H1 (cell line): ENCODE results near the gene MRM3. TPM values are rescaled to one million over a fixed set of nuclear protein-coding genes. Genes with fewer than 3 reads are reported as not detected.

Experiments
- CTCF ChIA-PET: fragments of 300-600 bp; sonication (Branson Sonifier 250); formaldehyde crosslinking; loops from one replicate; lab custom pipeline; 2021; ENCODE audit not compliant: partially characterized antibody; lab: Charles Lee
- POLR2A ChIA-PET: fragments of 300-600 bp; sonication (Branson Sonifier 250); formaldehyde crosslinking; loops from one replicate; lab custom pipeline; 2021; ENCODE audit warnings: inconsistent platforms; ENCODE audit not compliant: partially characterized antibody; lab: Charles Lee
- DNase-seq, 2 experiments: peaks; one replicate each; pipeline versions ENCODE4 v3.0.0 to v3.0.0-alpha.2; 2010 to 2022; ENCODE audit warnings: low spot score in 2 of 2, low read depth in 1 of 2, mixed read lengths in 1 of 2
- FAIRE-seq: peaks from 2 replicates; lab custom pipeline; 2011; peaks lifted over from hg19 to GRCh38; lab: Jason Lieb, UNC
- H2AFZ ChIP-seq: 2 replicates; pipeline ENCODE4 v1.8.1; 2012; ENCODE audit warnings: low read length, inconsistent platforms
- H2AK5ac ChIP-seq: 2 replicates; pipeline ENCODE4 v1.6.1; 2013; ENCODE audit warnings: low read depth, low read length
- H2BK120ac ChIP-seq: replicated peaks from 2 replicates; pipeline ENCODE3; 2013; ENCODE audit warnings: low read depth, low read length, inconsistent platforms
- H2BK12ac ChIP-seq: 2 replicates; pipeline ENCODE4 v1.6.1; 2013; ENCODE audit warnings: low read depth, low read length
- H2BK15ac ChIP-seq: 2 replicates; pipeline ENCODE4 v1.6.1; 2013; ENCODE audit warnings: low read length
- H2BK20ac ChIP-seq: 2 replicates; pipeline ENCODE4 v1.6.1; 2013; ENCODE audit warnings: low read length
- H2BK5ac ChIP-seq: 2 replicates; pipeline ENCODE4 v1.6.1; 2013; ENCODE audit warnings: low read depth, low read length
- H3K14ac ChIP-seq: 2 replicates; pipeline ENCODE4 v1.6.1; 2013; ENCODE audit warnings: inconsistent platforms; ENCODE audit not compliant: insufficient read length
- H3K18ac ChIP-seq: 2 replicates; pipeline ENCODE4 v1.6.1; 2013; ENCODE audit warnings: low read length; ENCODE audit errors: extremely low read depth
- H3K23ac ChIP-seq: 2 replicates; pipeline ENCODE4 v1.6.1; 2013; ENCODE audit warnings: inconsistent platforms; ENCODE audit not compliant: insufficient read length
- H3K23me2 ChIP-seq: 2 replicates; pipeline ENCODE4 v1.6.1; 2013; ENCODE audit warnings: low read depth, low read length
- H3K27ac ChIP-seq: 2 replicates; pipeline ENCODE4 v1.6.1; 2011; ENCODE audit warnings: low read depth, low read length, inconsistent platforms
- H3K27me3 ChIP-seq, 4 experiments: replicated peaks in 1 of 4; 1 replicate in 1 of 4; 2 replicates in 3 of 4; pipeline versions ENCODE4 v1.6.1 to v1.8.1; 2011 to 2013; ENCODE audit warnings: low read length in 3 of 4, mild to moderate bottlenecking in 3 of 4, inconsistent platforms in 2 of 4, mixed read lengths in 2 of 4, moderate library complexity in 1 of 4; ENCODE audit not compliant: control insufficient read depth in 3 of 4, insufficient read depth in 3 of 4; ENCODE audit errors: extremely low read depth in 1 of 4
- H3K36me3 ChIP-seq, 4 experiments: 2 replicates each; pipeline versions ENCODE4 v1.6.1 to v1.8.1; 2011 to 2013; ENCODE audit warnings: mild to moderate bottlenecking in 4 of 4, low read length in 3 of 4, moderate library complexity in 2 of 4, control low read depth in 1 of 4, inconsistent platforms in 1 of 4; ENCODE audit not compliant: insufficient read depth in 4 of 4, control insufficient read depth in 2 of 4
- H3K4ac ChIP-seq: replicated peaks from 2 replicates; pipeline ENCODE3; 2013; ENCODE audit warnings: low read length, low read depth, mixed read lengths, inconsistent platforms; ENCODE audit not compliant: insufficient read length
- H3K4me1 ChIP-seq, 4 experiments: replicated peaks in 1 of 4; 1 replicate in 1 of 4; 2 replicates in 3 of 4; pipeline versions ENCODE4 v1.6.1 to v1.8.1; 2011 to 2013; ENCODE audit warnings: low read length in 3 of 4, inconsistent platforms in 2 of 4, mixed read lengths in 1 of 4; ENCODE audit not compliant: insufficient read depth in 4 of 4, control insufficient read depth in 3 of 4
- H3K4me2 ChIP-seq, 2 experiments: 2 replicates each; pipeline versions ENCODE4 v1.6.1 to v1.8.1; 2011 to 2013; ENCODE audit warnings: low read depth in 2 of 2, low read length in 2 of 2, control low read depth in 1 of 2, inconsistent platforms in 1 of 2, mild to moderate bottlenecking in 1 of 2; ENCODE audit not compliant: insufficient read depth in 1 of 2
- H3K4me3 ChIP-seq, 4 experiments: fragments of 200-600, 300-600 bp in 1 of 4; sonication (generic), shearing (Covaris generic), sonication (Bioruptor Twin) in 1 of 4; 2 replicates each; pipeline versions ENCODE4 v1.5.1 to v1.8.1; 2011 to 2016; ENCODE audit warnings: low read length in 4 of 4, low read depth in 3 of 4, control low read depth in 2 of 4, inconsistent platforms in 2 of 4, mild to moderate bottlenecking in 2 of 4, mixed read lengths in 1 of 4, moderate library complexity in 1 of 4; ENCODE audit not compliant: insufficient read depth in 2 of 4; ENCODE audit errors: extremely low read depth in 1 of 4
- H3K56ac ChIP-seq: replicated peaks from 2 replicates; pipeline ENCODE3; 2013; ENCODE audit warnings: low read depth, mild to moderate bottlenecking, mixed read lengths, low read length, inconsistent platforms; ENCODE audit not compliant: insufficient read length
- H3K79me1 ChIP-seq: 2 replicates; pipeline ENCODE4 v1.6.1; 2013; ENCODE audit warnings: low read depth, low read length, control low read depth
- H3K79me2 ChIP-seq, 2 experiments: 2 replicates each; pipeline versions ENCODE4 v1.6.1 to v1.8.1; 2012 to 2013; ENCODE audit warnings: low read length in 2 of 2, mild to moderate bottlenecking in 2 of 2, inconsistent platforms in 1 of 2; ENCODE audit not compliant: insufficient read depth in 2 of 2, control insufficient read depth in 1 of 2
- H3K9ac ChIP-seq, 4 experiments: replicated peaks in 1 of 4; 1 replicate in 1 of 4; 2 replicates in 3 of 4; pipeline versions ENCODE4 v1.6.1 to v1.8.1; 2011 to 2013; ENCODE audit warnings: low read depth in 3 of 4, low read length in 3 of 4, control low read depth in 2 of 4, mild to moderate bottlenecking in 2 of 4, moderate library complexity in 2 of 4, inconsistent platforms in 1 of 4; ENCODE audit errors: extremely low read depth in 1 of 4
- H3K9me3 ChIP-seq, 2 experiments: 2 replicates each; pipeline versions ENCODE4 v1.6.1 to v1.8.1; 2012 to 2013; ENCODE audit warnings: mild to moderate bottlenecking in 2 of 2, moderate library complexity in 2 of 2, control low read depth in 1 of 2, inconsistent platforms in 1 of 2, low read depth in 1 of 2, low read length in 1 of 2, mixed read lengths in 1 of 2; ENCODE audit not compliant: insufficient read depth in 2 of 2
- H4K20me1 ChIP-seq, 2 experiments: replicated peaks in 1 of 2; 2 replicates each; pipeline versions ENCODE3 to v1.8.1; 2011 to 2013; ENCODE audit warnings: inconsistent platforms in 2 of 2, low read length in 2 of 2, mild to moderate bottlenecking in 1 of 2; ENCODE audit not compliant: insufficient read depth in 2 of 2, control insufficient read depth in 1 of 2
- H4K5ac ChIP-seq: 2 replicates; pipeline ENCODE4 v1.6.1; 2013; ENCODE audit warnings: low read length, low read depth, mixed read lengths, inconsistent platforms; ENCODE audit not compliant: insufficient read length
- H4K8ac ChIP-seq: 2 replicates; pipeline ENCODE4 v1.8.0; 2013; ENCODE audit warnings: mild to moderate bottlenecking, moderate library complexity, low read length, inconsistent platforms; ENCODE audit not compliant: insufficient read depth; ENCODE audit errors: extremely low read depth
- H4K91ac ChIP-seq: replicated peaks from 2 replicates; pipeline ENCODE3; 2013; ENCODE audit warnings: low read length, mixed read lengths, inconsistent platforms; ENCODE audit not compliant: insufficient read length
- KDM4A ChIP-seq: IDR thresholded peaks from one replicate; pipeline ENCODE4 v1.7.1; 2012; ENCODE audit warnings: low read depth, mild to moderate bottlenecking, moderate library complexity, low read length, inconsistent platforms; ENCODE audit not compliant: severe bottlenecking
- POLR2A ChIP-seq, 2 experiments: IDR thresholded peaks; 1 replicate in 1 of 2; 2 replicates in 1 of 2; pipeline ENCODE4 v1.6.1; 2011; ENCODE audit warnings: low read depth in 2 of 2, low read length in 2 of 2, mild to moderate bottlenecking in 2 of 2; ENCODE audit errors: control extremely low read depth in 1 of 2
- SIN3A ChIP-seq, 2 experiments: IDR thresholded peaks in 1 of 2; conservative IDR thresholded peaks in 1 of 2; 2 replicates each; pipeline ENCODE4 v1.6.1; 2011 to 2012; ENCODE audit warnings: low read length in 2 of 2, improper control_type of control experiment in 1 of 2, low read depth in 1 of 2, mild to moderate bottlenecking in 1 of 2
- SP2 ChIP-seq: IDR thresholded peaks from 2 replicates; pipeline ENCODE4 v1.6.1; 2012; ENCODE audit warnings: mild to moderate bottlenecking, low read length, inconsistent platforms
- SUZ12 ChIP-seq: fragments of 200-600 bp; sonication (generic); IDR thresholded peaks from 2 replicates; pipeline ENCODE4 v1.6.1; 2012; ENCODE audit warnings: mild to moderate bottlenecking, inconsistent platforms, low read length, moderate library complexity, mixed read lengths
- TAF7 ChIP-seq: optimal IDR thresholded peaks from 2 replicates; pipeline ENCODE3; 2011; ENCODE audit warnings: low read depth, mild to moderate bottlenecking, inconsistent platforms, low read length, moderate library complexity, borderline replicate concordance
- WGBS, 2 experiments: shearing (Covaris generic) in 1 of 2; methylation state at CpG; one replicate each; pipeline versions ENCODE4 v1.1.6 to v1.1.7; 2013 to 2015; ENCODE audit warnings: low lambda C conversion rate in 2 of 2, mixed read lengths in 2 of 2, inconsistent platforms in 1 of 2, low coverage in 1 of 2, missing lambda C conversion rate in 1 of 2; ENCODE audit not compliant: insufficient replicate concordance in 2 of 2, insufficient coverage in 1 of 2, insufficient read length in 1 of 2; ENCODE audit errors: extremely low coverage in 1 of 2, missing lambda C conversion rate in 1 of 2; 5-methylcytosine and 5-hydroxymethylcytosine counted together
- polyA plus RNA-seq, 7 experiments: library from polyadenylated mRNA; depleted of rRNA in 3 of 7; stranded (reverse) in 5 of 7; unstranded in 2 of 7; fragments of >200 nt in 5 of 7; fragments of 200-250 nt in 2 of 7; gene quantifications; 1 replicate in 5 of 7; 2 replicates in 1 of 7; 4 replicates in 1 of 7; pipeline versions ENCODE4 v1.2.1 to v1.2.3, GENCODE V29; 2011 to 2013; ENCODE audit warnings: missing spikeins in 2 of 7, mixed read lengths in 2 of 7
- total RNA-seq: library from RNA; stranded (reverse); fragmentation: NEBNext Ultra II Directional; extraction: Animal tissue kit (Norgen Biotek cat#: 25700); gene quantifications from 2 replicates; pipeline ENCODE4 v1.2.1, GENCODE V29; 2021

Gene MRM3
- total and polyA plus RNA-seq, 2 of the 8 experiments (the other 6 are each of a cell fraction or from before 2014, with no cell fraction given): 10.1 to 20.8 TPM

GRCh38 chr17:732902-733720 is 49.0 kb upstream of the MRM3 start:
- peak; percentile 33 for TF ChIP-seq KDM4A
- no peak for TF ChIP-seq SP2
- peak in 1 of 2 experiments; percentile 6; a peak in 1 of 3 replicates for TF ChIP-seq POLR2A (IDR thresholded peaks at IDR 0.05; ENCODE audit: control extremely low read depth in 1 of 2, low read depth in 2 of 2, low read length in 2 of 2)
- TF ChIP-seq TAF7: peak; percentile 27
- no peak for TF ChIP-seq SUZ12
- TF ChIP-seq SIN3A (conservative IDR thresholded peaks at IDR 0.05 in 1 of 2, IDR thresholded peaks at IDR 0.05 in 1 of 2; ENCODE audit: low read depth in 1 of 2, low read length in 2 of 2): 0 out of 4 replicates have a peak, but pooled peaks of 1 of the 2 experiments have one; percentile 54
- Histone ChIP-seq H2AFZ (peak overlapping the region; percentile 70; the same call in 1 of the 2 replicates), H3K36me3 (peaks cover 3 to 25% (median 8%) of the 10 kb centered on the region in 4 experiments; a peak in 5 of 8 replicates), H3K9me3 (no peaks in the 10 kb centered on the region), H3K27ac (peak overlapping the region; percentile 51; the same call in 1 of the 2 replicates), H3K23me2 (peaks cover 9% of the 10 kb centered on the region), H2BK5ac (no peak overlapping the region), H2BK120ac (no peak overlapping the region), H2BK12ac (no peak overlapping the region), H3K4me3 (peak overlapping the region; percentile 75 to 99 (median 83)), H3K56ac (peak overlapping the region; percentile 20), H4K91ac (no peak overlapping the region), H4K5ac (no peak overlapping the region), H3K79me2 (peaks cover 0 to 19% of the 10 kb centered on the region in 2 experiments; a peak in 2 of 4 replicates), H3K4me1 (peaks cover 0 to 6% (median 5%) of the 10 kb centered on the region in 4 experiments; a peak in 5 of 7 replicates), H3K14ac (no peak overlapping the region), H4K20me1 (peaks cover 3% of the 10 kb centered on the region in 2 experiments), H2BK20ac (no peak overlapping the region), H3K18ac (peak overlapping the region; percentile 83), H3K23ac (no peak overlapping the region), H3K9ac (peak overlapping the region; percentile 70 to 88 (median 82)), H4K8ac (peak overlapping the region; percentile 93), H2BK15ac (peak overlapping the region; percentile 47; the same call in 1 of the 2 replicates), H3K4ac (peak overlapping the region; percentile 2), H2AK5ac (no peak overlapping the region), H3K27me3 (no peaks in the 10 kb centered on the region), H3K4me2 (peak overlapping the region; percentile 92 to 97), H3K79me1 (peaks cover 3% of the 10 kb centered on the region)
- FAIRE-seq (no peak), DNase-seq (peak in 1 of 2 experiments; percentile 69)
- POLR2A ChIA-PET: interaction anchor here (0.6 to 9.7 kb wide), 3 partner anchors 9 to 33 kb away, joined by 4 to 44 read pairs (median 17); partner anchors contain the start of gene GEMIN4
- CTCF ChIA-PET: interaction anchor here (1.1 kb wide), 1 partner anchor 19 kb away, joined by 3 read pairs; the partner anchor contains the start of gene GEMIN4
- WGBS, 2 experiments: 13% methylated on average over 42 of the region's 57 CpGs; no CpG with 5 or more reads in 1 of the 2 experiments
